AG09309 (cell line): ENCODE data around the gene OCA2.

Experiments used
- DNase-seq: peaks from one replicate; pipeline ENCODE4 v3.0.0-alpha.2; 2010; ENCODE audit warnings: low read depth
- H3K4me3 ChIP-seq: 2 replicates; pipeline ENCODE4 v1.5.1; 2011; ENCODE audit warnings: mild to moderate bottlenecking, low read depth, low read length, moderate library complexity; ENCODE audit not compliant: control insufficient read depth
- CTCF ChIP-seq: IDR thresholded peaks from 2 replicates; pipeline ENCODE4 v1.5.1; 2011; ENCODE audit warnings: mild to moderate bottlenecking, low read depth, low read length, inconsistent platforms; ENCODE audit not compliant: insufficient read depth, control insufficient read depth; ENCODE audit errors: missing control alignments

OCA2 gene

GRCh38 chr15:28080386-28080785, 18.7 kb downstream of the OCA2 start:
- no peak overlapping the region for H3K4me3 ChIP-seq
- no peak for TF ChIP-seq CTCF
- no peak for DNase-seq

DNA sequence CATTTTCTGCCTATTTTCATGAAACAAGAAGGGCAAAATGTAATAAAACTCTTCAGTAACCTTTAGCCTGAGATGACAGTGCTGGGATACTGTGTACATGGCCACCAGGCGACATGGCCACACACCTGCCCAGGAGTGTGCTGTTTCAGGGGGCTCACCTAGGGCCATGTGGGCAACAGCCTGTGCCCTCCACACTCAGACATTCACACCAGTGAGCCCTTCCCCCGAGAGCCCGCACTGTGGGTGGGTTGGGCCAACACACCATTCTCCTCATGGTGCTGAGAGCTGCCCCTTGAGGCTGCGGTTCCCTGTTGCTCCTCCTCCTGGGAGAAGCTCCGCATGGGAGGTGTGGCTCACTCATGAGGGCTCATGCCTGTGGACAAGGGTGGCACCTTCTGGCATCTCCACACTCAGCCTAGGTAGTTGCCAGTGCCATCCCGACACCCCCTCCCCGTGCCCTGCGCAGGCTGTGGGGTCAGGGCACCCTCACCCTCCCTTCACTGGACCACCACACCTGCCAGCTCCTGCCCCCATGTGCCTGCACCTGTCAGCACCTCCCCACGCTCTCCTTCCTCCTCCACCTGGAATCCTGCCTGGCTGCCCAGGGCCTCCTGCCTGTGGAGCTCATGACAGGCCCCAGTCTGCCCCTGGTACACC, 19.7 kb downstream of the OCA2 start:
- no peak for DNase-seq
- H3K4me3 ChIP-seq = no peak overlapping the region
- TF ChIP-seq CTCF = no peak

GRCh38 chr15:28078191-28078719, 20.9 kb downstream of the OCA2 start:
- H3K4me3 ChIP-seq = no peak overlapping the region
- no peak for TF ChIP-seq CTCF
- DNase-seq = no peak

DNA sequence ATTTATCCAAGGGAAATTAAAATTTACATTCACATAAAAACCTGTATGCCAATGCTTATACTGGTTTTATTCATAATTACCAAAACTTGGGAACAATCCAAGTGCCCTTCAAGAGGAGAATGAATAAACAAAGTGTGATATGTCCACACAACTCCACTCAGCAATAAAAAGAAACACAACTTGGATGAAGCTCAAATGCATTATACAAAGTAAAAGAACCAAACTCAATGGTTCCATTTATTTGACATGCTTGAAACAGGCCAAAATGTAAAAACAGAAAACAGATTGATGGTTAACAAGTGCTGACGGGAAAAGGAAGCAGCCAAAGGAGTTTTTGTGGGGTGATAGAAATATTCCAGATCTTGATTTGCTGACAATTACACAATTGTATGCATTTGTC, 23.5 kb downstream of the OCA2 start:
- TF ChIP-seq CTCF = no peak
- H3K4me3 ChIP-seq = no peak overlapping the region
- DNase-seq = no peak

DNA sequence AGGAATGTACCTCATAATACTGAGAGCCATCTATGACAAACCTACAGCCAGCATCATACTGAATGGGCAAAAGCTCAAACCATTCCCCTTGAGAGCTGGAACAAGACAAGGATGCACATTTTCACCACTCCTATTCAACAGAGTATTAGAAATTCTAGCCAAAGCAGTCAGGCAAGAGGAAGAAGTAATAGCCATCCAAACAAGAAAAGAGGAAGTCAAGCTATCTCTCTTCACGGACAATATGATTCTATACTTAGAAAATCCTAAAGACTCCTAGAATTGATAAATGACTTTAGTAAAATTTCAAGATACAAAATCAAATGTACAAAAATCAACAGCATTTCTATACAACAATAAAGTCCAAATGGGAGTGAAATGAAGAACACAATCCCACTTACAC, 30.2 kb downstream of the OCA2 start:
- no peak for TF ChIP-seq CTCF
- no peak for DNase-seq
- no peak overlapping the region for H3K4me3 ChIP-seq

DNA sequence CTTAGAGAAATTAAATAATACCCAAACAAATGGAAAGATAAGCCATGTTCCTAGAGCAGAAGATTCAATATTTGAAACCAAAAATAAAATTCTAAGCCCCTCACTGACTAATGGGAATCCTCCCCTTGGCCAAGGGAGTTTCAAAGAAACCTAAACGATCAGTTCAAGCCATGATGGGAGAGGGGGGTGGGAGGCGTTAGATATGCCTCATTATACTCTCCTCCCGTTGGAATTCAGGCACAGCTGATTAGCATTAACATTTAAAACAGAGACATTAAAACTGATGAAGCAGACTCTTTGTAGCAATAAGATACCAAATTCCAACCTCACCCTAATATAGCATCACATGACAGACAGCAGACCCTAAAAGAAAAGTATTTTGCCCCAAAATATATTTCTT, 32.9 kb downstream of the OCA2 start:
- no peak overlapping the region for H3K4me3 ChIP-seq
- no peak for TF ChIP-seq CTCF
- no peak for DNase-seq
